ENCODE results near the gene RPH3AL.

GRCh38 chr17:274902-275301 is 77.7 kb downstream of the RPH3AL start:
- TF ChIP-seq CTCF (IDR thresholded peaks at IDR 0.05) (no peak), ZFX (IDR thresholded peaks at IDR 0.05; ENCODE audit: borderline replicate concordance) (no peak)

All from 22Rv1 (cell line).